Thyroid gland (tissue), 4 donors: ENCODE data around the gene GOLGA6L7. TPM values are rescaled to one million over a fixed set of nuclear protein-coding genes. Genes with fewer than 3 reads are reported as not detected.
"Not testable (repeated sequence)": the region's sequence is repeated elsewhere in the genome, so short reads cannot be mapped to it uniquely, and the experiment has no call there.

Experiments
- DNase-seq, 2 donors: peaks; one replicate each; pipeline ENCODE4 v3.0.0-alpha.2; 2019
- H3K27ac ChIP-seq, 3 donors: fragments of 200-600 bp; sonication (generic); 1 replicate in 2 of 3; 2 replicates in 1 of 3; pipeline ENCODE4 v1.5.1; 2016 to 2019; ENCODE audit warnings: mild to moderate bottlenecking in 1 of 3, moderate library complexity in 1 of 3
- H3K27me3 ChIP-seq: fragments of 200-600 bp; sonication (generic); one replicate; pipeline ENCODE4 v1.5.1; 2019
- H3K36me3 ChIP-seq, 2 donors: fragments of 200-600 bp; sonication (generic); one replicate each; pipeline ENCODE4 v1.5.1; 2016 to 2019
- H3K4me1 ChIP-seq, 2 donors: fragments of 200-600 bp; sonication (generic); one replicate each; pipeline ENCODE4 v1.5.1; 2017 to 2019
- H3K4me3 ChIP-seq, 3 donors: fragments of 200-600 bp; sonication (generic); replicated peaks in 1 of 3; 1 replicate in 2 of 3; 2 replicates in 1 of 3; pipeline ENCODE4 v1.5.1; 2016; ENCODE audit warnings: mild to moderate bottlenecking in 1 of 3
- H3K9me3 ChIP-seq: fragments of 200-600 bp; sonication (generic); one replicate; pipeline ENCODE4 v1.5.1; 2017
- POLR2A ChIP-seq, 2 donors: fragments of 450-650 bp; IDR thresholded peaks; one replicate each; pipeline ENCODE4 v1.6.1; 2017; ENCODE audit warnings: antibody characterized with exemption in 2 of 2, mild to moderate bottlenecking in 2 of 2, moderate library complexity in 1 of 2
- WGBS, 2 donors: methylation state at CpG; one replicate each; pipeline ENCODE4 v1.1.5; 2017; 5-methylcytosine and 5-hydroxymethylcytosine counted together
- intact Hi-C: fragments of 100-400 bp; cut with DNase I; formaldehyde crosslinking; loops from one replicate; pipeline ENCODE4 v1.15.1; 2023
- total RNA-seq, 4 donors: library from RNA; depleted of rRNA; stranded (reverse); fragments of >200 nt; gene quantifications; one replicate each; pipeline ENCODE4 v1.2.3, GENCODE V29; 2016
- TF ChIP-seq, protein P1 (sequence below), 6 experiments: fragments of 200-600 bp in 3 of 6; fragments of 450-650 bp in 3 of 6; sonication (generic) in 3 of 6; IDR thresholded peaks; one replicate each; pipeline ENCODE4 v1.5.1; 2016 to 2019; ENCODE audit warnings: antibody characterized with exemption in 6 of 6, mild to moderate bottlenecking in 2 of 6, inconsistent platforms in 1 of 6, moderate library complexity in 1 of 6

Gene GOLGA6L7
- total RNA-seq, 4 donors from 2014 or later, result not detected

DNA sequence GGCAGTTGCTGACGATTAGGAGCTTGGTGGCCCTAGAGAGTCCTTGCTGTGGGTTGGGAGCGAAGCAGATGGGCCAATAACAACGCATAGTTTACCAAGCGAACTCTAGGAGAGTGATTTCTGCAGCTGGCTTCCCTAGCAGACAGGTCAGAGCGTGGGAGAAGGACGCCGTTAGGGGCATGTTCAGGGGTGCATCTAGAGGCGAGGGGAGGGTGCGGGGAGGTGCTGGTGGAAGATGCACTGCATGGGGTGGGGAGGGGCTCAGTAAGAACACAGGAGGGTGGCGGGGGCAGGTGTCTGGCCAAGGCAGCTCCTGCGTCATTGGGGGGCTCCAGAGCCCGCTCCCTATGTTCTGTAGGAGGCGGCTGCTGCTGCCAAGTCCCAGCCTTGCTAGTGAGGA lies 46.2 kb upstream of the GOLGA6L7 start:
- TF ChIP-seq, protein P1, sequence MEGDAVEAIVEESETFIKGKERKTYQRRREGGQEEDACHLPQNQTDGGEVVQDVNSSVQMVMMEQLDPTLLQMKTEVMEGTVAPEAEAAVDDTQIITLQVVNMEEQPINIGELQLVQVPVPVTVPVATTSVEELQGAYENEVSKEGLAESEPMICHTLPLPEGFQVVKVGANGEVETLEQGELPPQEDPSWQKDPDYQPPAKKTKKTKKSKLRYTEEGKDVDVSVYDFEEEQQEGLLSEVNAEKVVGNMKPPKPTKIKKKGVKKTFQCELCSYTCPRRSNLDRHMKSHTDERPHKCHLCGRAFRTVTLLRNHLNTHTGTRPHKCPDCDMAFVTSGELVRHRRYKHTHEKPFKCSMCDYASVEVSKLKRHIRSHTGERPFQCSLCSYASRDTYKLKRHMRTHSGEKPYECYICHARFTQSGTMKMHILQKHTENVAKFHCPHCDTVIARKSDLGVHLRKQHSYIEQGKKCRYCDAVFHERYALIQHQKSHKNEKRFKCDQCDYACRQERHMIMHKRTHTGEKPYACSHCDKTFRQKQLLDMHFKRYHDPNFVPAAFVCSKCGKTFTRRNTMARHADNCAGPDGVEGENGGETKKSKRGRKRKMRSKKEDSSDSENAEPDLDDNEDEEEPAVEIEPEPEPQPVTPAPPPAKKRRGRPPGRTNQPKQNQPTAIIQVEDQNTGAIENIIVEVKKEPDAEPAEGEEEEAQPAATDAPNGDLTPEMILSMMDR (IDR thresholded peaks at IDR 0.05), result no peak
- TF ChIP-seq POLR2A (IDR thresholded peaks at IDR 0.05), result no peak
- H3K36me3 ChIP-seq, result no peaks in the 10 kb centered on the region
- H3K4me3 ChIP-seq, result no peak overlapping the region
- H3K27ac ChIP-seq, result no peak overlapping the region
- intact Hi-C loops, result no loop called here
- no peak for DNase-seq
- no peaks in the 10 kb centered on the region for H3K27me3 ChIP-seq
- no peaks in the 10 kb centered on the region for H3K9me3 ChIP-seq
- no peaks in the 10 kb centered on the region for H3K4me1 ChIP-seq
- WGBS, 2 donors, result 92 to 96% methylated on average over 13 of the region's 13 CpGs

DNA sequence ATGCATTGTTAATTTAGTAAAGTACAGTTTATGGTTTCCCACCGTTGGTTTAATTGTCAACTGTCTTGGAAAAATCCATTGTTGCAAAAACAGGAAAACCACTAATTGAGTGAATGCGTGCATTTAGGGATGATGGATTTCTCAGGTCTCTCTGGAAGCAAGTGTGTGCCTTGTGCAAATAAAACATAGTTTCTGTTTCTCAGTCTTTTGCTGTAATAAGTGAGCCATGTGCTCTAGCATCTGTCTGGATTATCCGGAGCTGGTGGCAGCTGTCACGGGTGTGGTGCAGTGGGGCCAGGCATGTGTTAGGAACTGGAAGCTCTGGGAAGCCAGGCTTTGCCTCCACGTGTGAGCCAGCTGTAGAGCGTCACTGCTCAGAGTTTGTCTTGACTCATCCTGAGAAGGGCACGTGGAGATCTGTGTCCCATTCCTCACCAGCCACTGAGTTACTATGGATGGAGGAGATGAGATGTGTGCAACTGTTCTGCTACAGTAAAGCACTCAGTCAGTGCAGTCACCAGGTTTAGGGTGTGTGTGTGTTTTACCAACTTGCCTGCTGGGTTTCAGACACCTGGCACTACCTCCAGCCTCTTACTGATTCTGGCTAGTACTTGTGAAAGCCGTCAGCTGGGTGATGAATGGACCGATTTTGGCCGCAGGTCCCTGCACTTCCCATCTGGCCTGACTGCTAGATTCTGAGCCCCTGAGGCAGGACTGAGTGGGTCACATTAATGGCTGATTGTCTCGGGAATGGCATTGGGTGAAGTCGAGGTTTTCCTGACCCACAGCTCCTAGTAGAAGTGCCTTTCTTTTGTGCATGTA lies 44.6 kb upstream of the GOLGA6L7 start:
- Histone ChIP-seq H3K27me3 (no peaks in the 10 kb centered on the region), H3K4me3 (no peak overlapping the region), H3K4me1 (no peaks in the 10 kb centered on the region), H3K9me3 (no peaks in the 10 kb centered on the region), H3K27ac (no peak overlapping the region), H3K36me3 (no peaks in the 10 kb centered on the region)
- TF ChIP-seq, protein P1 (IDR thresholded peaks at IDR 0.05), result no peak
- TF ChIP-seq POLR2A (IDR thresholded peaks at IDR 0.05), result no peak
- intact Hi-C loops, result no loop called here
- WGBS, 2 donors, result 41 to 52% methylated on average over 8 to 12 of the region's 12 CpGs
- peak; percentile 47 to 50 for DNase-seq

DNA sequence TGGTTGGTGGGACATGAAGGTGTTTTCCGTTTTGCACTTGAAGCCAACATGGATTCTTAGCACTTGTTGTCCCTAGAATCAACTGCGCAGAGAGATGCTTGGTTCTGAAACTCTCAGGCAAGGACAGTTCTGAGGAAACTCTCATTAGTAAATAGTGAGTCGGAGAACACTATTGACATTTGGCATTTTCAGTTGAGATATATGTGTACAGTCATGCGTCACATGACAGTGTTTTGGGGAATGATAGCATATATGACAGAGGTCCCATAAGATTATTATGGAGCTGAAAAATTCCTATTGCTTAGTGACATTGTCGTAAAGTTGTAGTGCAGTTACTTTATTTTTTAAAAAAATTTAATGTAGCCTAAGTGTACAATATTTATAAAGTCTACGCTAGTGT lies 43.1 kb upstream of the GOLGA6L7 start:
- intact Hi-C loops, result no loop called here
- Histone ChIP-seq H3K4me1 (peaks cover 0 to 3% of the 10 kb centered on the region in 2 donors), H3K36me3 (no peaks in the 10 kb centered on the region), H3K27ac (no peak overlapping the region), H3K27me3 (no peaks in the 10 kb centered on the region), H3K9me3 (no peaks in the 10 kb centered on the region), H3K4me3 (no peak overlapping the region)
- DNase-seq, result no peak
- 93 to 95% methylated on average over 6 of the region's 6 CpGs for WGBS, 2 donors
- TF ChIP-seq, protein P1 (IDR thresholded peaks at IDR 0.05), result no peak
- TF ChIP-seq POLR2A (IDR thresholded peaks at IDR 0.05), result no peak

DNA sequence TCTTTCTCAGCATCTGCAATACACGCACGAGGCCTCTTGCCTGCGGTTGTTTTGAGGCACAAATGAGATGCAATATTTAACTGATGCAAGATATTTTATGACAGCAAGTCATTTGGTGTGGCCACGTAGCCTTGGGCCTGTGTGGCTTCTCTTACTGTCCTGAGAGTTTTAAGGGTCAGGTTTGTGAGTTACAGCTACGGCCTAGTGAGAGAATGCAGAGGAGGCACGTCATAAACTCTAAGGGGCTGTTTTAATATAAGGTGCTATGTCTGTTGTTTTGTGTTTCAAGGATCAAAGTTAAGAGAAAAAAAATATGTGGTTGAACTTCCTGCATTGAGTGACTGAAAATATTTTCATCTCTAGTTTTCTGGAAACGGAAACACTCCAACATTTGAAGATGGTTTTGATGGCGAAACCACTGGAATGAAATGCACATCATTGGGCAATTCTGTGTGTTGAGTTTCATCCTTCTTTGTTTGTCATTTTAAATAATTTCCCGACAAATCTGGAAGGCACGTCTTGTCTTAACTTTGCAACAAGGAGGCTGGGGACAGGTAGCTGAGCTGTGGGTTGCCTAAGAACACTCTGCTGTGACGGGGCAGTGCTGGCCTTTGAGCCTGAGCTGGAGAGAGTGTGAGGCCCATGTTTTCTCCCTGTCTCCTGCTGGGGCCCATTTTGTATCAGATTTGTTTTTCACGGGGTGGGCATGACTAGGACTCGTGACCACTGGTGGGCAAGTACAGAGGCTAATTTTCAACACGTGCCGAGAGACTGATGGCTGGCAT lies 42.5 kb upstream of the GOLGA6L7 start:
- Histone ChIP-seq H3K4me1 (peaks cover 0 to 10% of the 10 kb centered on the region in 2 donors), H3K36me3 (no peaks in the 10 kb centered on the region), H3K27ac (no peak overlapping the region), H3K9me3 (no peaks in the 10 kb centered on the region), H3K4me3 (no peak overlapping the region), H3K27me3 (no peaks in the 10 kb centered on the region)
- TF ChIP-seq POLR2A (IDR thresholded peaks at IDR 0.05), result no peak
- TF ChIP-seq, protein P1 (IDR thresholded peaks at IDR 0.05), result no peak
- intact Hi-C loops, result no loop called here
- WGBS, 2 donors, result 87 to 90% methylated on average over 15 of the region's 15 CpGs
- DNase-seq, result no peak

DNA sequence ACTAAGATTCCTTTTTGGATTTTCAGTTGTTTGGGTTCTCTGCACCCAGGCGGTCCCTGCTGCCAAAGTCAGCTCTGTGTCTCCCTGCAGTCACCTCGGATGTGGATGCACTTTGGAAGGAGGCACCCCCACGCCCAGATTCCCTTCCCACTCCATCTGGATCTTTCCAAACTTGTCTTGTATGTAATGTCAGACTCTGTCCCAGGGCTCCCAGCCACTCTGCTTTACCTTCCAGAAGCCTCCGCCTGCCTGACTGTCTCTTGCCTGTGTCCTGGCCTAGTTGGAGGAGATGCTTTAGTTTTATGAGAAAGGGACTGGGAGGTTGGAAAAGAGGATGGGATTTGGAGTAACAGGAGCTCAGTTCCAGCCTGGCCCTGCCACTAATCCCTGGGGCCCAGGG lies 41.8 kb upstream of the GOLGA6L7 start:
- H3K36me3 ChIP-seq, H3K27me3 ChIP-seq, DNase-seq, H3K27ac ChIP-seq, intact Hi-C loops, H3K4me3 ChIP-seq, H3K9me3 ChIP-seq: not testable (repeated sequence)
- 82 to 90% methylated on average over 4 of the region's 4 CpGs for WGBS, 2 donors
- H3K4me1 ChIP-seq, result peaks cover 0 to 13% of the 10 kb centered on the region in 2 donors

DNA sequence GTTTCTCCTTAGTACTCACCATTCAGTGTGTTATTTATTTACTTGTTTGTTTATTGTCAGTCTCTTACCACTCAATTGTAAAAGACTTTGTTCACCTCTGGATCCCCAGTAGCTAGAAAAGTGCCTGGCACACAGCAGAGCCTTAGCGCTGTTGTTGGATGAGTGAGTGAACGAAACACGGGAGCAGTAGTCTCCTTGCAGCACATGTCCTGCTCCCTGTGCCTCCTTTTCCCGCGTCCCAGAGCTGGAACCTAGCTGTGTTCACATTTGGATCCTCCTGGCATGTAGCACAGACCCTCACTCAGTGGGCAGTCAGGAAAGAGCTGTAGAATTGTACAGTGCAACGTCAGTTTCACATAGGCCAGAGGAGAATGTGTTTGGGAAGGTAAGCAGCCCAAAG lies 41.4 kb upstream of the GOLGA6L7 start:
- peaks cover 0 to 15% of the 10 kb centered on the region in 2 donors for H3K4me1 ChIP-seq
- H3K27ac ChIP-seq, DNase-seq, H3K4me3 ChIP-seq, H3K36me3 ChIP-seq, intact Hi-C loops, H3K9me3 ChIP-seq, H3K27me3 ChIP-seq: not testable (repeated sequence)
- 90 to 93% methylated on average over 6 of the region's 6 CpGs for WGBS, 2 donors
